Cardiac fibroblast (primary cell): ENCODE data around the gene KLHL28.

Experiments used
- DNase-seq, 2 donors: peaks; one replicate each; pipeline versions ENCODE4 v3.0.0 to v3.0.0-alpha.2; 2010; ENCODE audit warnings: low read depth in 2 of 2
- H3K4me3 ChIP-seq, 2 donors: replicated peaks in 1 of 2; 1 replicate in 1 of 2; 2 replicates in 1 of 2; pipeline ENCODE4 v1.5.1; 2011; ENCODE audit warnings: low read depth in 2 of 2, low read length in 2 of 2, mild to moderate bottlenecking in 2 of 2, moderate library complexity in 1 of 2
- CTCF ChIP-seq: IDR thresholded peaks from one replicate; pipeline ENCODE4 v1.5.1; 2011; ENCODE audit warnings: low read depth, mild to moderate bottlenecking, low read length, inconsistent platforms

Gene KLHL28

GRCh38 chr14:44988694-44989093 lies 26.9 kb upstream of the KLHL28 start:
- no peak overlapping the region for H3K4me3 ChIP-seq
- no peak for TF ChIP-seq CTCF
- DNase-seq = no peak

- no peak for TF ChIP-seq CTCF
- no peak overlapping the region for H3K4me3 ChIP-seq
- no peak for DNase-seq
These were observed 20.8 kb upstream of the KLHL28 start for GRCh38 chr14:44982594-44982993.

GRCh38 chr14:44981198-44981597 lies 19.5 kb upstream of the KLHL28 start:
- no peak for TF ChIP-seq CTCF
- H3K4me3 ChIP-seq = no peak overlapping the region

GRCh38 chr14:44979740-44980356 lies 18.1 kb upstream of the KLHL28 start:
- no peak for TF ChIP-seq CTCF
- peak in 1 of 2 donors; percentile 31 for DNase-seq

More at GRCh38 chr14:44981198-44981597, 19.5 kb upstream of the KLHL28 start:
- no peak for DNase-seq

GRCh38 chr14:44979273-44979672 lies 17.5 kb upstream of the KLHL28 start:
- TF ChIP-seq CTCF = no peak

More at GRCh38 chr14:44979740-44980356, 18.1 kb upstream of the KLHL28 start:
- H3K4me3 ChIP-seq = no peak overlapping the region

GRCh38 chr14:44971459-44971858 lies 9.7 kb upstream of the KLHL28 start:
- no peak for DNase-seq
- TF ChIP-seq CTCF = no peak
- no peak overlapping the region for H3K4me3 ChIP-seq

More at GRCh38 chr14:44979273-44979672, 17.5 kb upstream of the KLHL28 start:
- H3K4me3 ChIP-seq = no peak overlapping the region
- no peak for DNase-seq

- no peak for TF ChIP-seq CTCF
- no peak overlapping the region for H3K4me3 ChIP-seq
- no peak for DNase-seq
These were observed 9.2 kb upstream of the KLHL28 start for GRCh38 chr14:44970907-44971306.
